Measurements from ENCODE around the gene ADGRG6.

DNA sequence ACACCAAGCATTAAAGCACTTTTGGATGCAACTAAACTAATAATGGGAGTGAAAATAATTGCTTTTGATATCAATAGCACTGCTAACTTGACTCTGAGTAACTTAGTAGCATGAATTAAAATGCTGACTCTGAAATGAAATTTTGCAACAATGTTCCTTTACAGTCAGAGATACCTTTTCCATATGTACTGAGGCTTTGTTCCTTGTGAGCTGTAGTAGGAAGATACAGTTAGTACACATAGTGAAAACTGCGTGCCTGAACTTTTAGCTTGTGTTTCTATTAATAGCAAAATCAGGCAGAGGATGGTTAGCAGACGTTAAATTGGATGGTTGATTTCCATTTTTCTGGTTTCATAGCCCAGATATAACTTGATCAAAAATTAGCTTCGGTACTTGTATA lies 18.6 kb downstream of the ADGRG6 start:
- no peak for TF ChIP-seq REST (IDR thresholded peaks at IDR 0.05; ENCODE audit: insufficient read depth in 1 of 2, low read depth in 2 of 2, low read length in 1 of 2)
- TF ChIP-seq, protein P1, sequence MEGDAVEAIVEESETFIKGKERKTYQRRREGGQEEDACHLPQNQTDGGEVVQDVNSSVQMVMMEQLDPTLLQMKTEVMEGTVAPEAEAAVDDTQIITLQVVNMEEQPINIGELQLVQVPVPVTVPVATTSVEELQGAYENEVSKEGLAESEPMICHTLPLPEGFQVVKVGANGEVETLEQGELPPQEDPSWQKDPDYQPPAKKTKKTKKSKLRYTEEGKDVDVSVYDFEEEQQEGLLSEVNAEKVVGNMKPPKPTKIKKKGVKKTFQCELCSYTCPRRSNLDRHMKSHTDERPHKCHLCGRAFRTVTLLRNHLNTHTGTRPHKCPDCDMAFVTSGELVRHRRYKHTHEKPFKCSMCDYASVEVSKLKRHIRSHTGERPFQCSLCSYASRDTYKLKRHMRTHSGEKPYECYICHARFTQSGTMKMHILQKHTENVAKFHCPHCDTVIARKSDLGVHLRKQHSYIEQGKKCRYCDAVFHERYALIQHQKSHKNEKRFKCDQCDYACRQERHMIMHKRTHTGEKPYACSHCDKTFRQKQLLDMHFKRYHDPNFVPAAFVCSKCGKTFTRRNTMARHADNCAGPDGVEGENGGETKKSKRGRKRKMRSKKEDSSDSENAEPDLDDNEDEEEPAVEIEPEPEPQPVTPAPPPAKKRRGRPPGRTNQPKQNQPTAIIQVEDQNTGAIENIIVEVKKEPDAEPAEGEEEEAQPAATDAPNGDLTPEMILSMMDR (IDR thresholded peaks at IDR 0.05): no peak
